DMS 273 (cell line): ENCODE measurements around the gene SQSTM1.
A peak's percentile ranks its signal among the peaks of the same experiment; 100 is the strongest.
"Not testable (repeated sequence)": the region's sequence is repeated elsewhere in the genome, so short reads cannot be mapped to it uniquely, and the experiment has no call there.

ENCODE experiments used
- DNase-seq: peaks from one replicate; lab custom pipeline; 2025; ENCODE audit not compliant: unreplicated experiment; lab: John Stamatoyannopoulos, UW

Gene SQSTM1

GRCh38 chr5:179820483-179821297 is at the start of gene SQSTM1:
Gene SQSTM1 (plus strand): TSS chr5:179820905. CDS start chr5:179820937, 32 bp downstream.
- DNase-seq: peak; percentile 90

- no peak for DNase-seq
Measured at GRCh38 chr5:179771311-179771895, 49.3 kb upstream of the SQSTM1 start.

- DNase-seq: no peak
Measured at GRCh38 chr5:179772351-179772750, 48.4 kb upstream of the SQSTM1 start.

GRCh38 chr5:179773686-179774040 is 47.0 kb upstream of the SQSTM1 start:
- no peak for DNase-seq

GRCh38 chr5:179774442-179774841 is 46.3 kb upstream of the SQSTM1 start:
- no peak for DNase-seq

- no peak for DNase-seq
Measured at GRCh38 chr5:179776411-179776938, 44.2 kb upstream of the SQSTM1 start.

GRCh38 chr5:179777456-179777855 is 43.2 kb upstream of the SQSTM1 start:
- no peak for DNase-seq

GRCh38 chr5:179777909-179778308 is 42.8 kb upstream of the SQSTM1 start:
- no peak for DNase-seq

GRCh38 chr5:179778591-179778990 is 42.1 kb upstream of the SQSTM1 start:
- DNase-seq: no peak

GRCh38 chr5:179779826-179780225 is 40.9 kb upstream of the SQSTM1 start:
- DNase-seq: no peak

GRCh38 chr5:179780362-179780761 is 40.3 kb upstream of the SQSTM1 start:
- DNase-seq: peak; percentile 30

- no peak for DNase-seq
Measured at GRCh38 chr5:179781846-179782245, 38.9 kb upstream of the SQSTM1 start.

GRCh38 chr5:179783128-179783527 is 37.6 kb upstream of the SQSTM1 start:
- DNase-seq: no peak

- DNase-seq: no peak
Measured at GRCh38 chr5:179786861-179787260, 33.8 kb upstream of the SQSTM1 start.

- DNase-seq: peak; percentile 53
Measured at GRCh38 chr5:179788193-179788854, 32.4 kb upstream of the SQSTM1 start.

GRCh38 chr5:179789278-179789677 is 31.4 kb upstream of the SQSTM1 start:
- not testable (repeated sequence) for DNase-seq

- no peak for DNase-seq
Measured at GRCh38 chr5:179791881-179792611, 28.7 kb upstream of the SQSTM1 start.

- no peak for DNase-seq
Measured at GRCh38 chr5:179792612-179793467, 27.9 kb upstream of the SQSTM1 start.

- peak; percentile 49 for DNase-seq
Measured at GRCh38 chr5:179793468-179794139, 27.1 kb upstream of the SQSTM1 start, which contains the start of gene LTC4S. Gene LTC4S (plus strand): TSS chr5:179793986. CDS start chr5:179794081, 95 bp downstream.

- no peak for DNase-seq
Measured at GRCh38 chr5:179794171-179794570, 26.5 kb upstream of the SQSTM1 start.
